ENCODE results near the gene PLS1.

GRCh38 chr3:142648950-142649349 is 52.8 kb downstream of the PLS1 start:
- TF ChIP-seq EZH2 (IDR thresholded peaks at IDR 0.05) (no peak), CTCF (IDR thresholded peaks at IDR 0.05 in 2 of 3, conservative IDR thresholded peaks at IDR 0.05 in 1 of 3; ENCODE audit: borderline replicate concordance in 1 of 3, insufficient read depth in 1 of 3, low read depth in 2 of 3, low read length in 2 of 3) (no peak), RAD21 (IDR thresholded peaks at IDR 0.05; ENCODE audit: low read depth) (no peak), REST (IDR thresholded peaks at IDR 0.05; ENCODE audit: low read depth) (no peak), POLR2AphosphoS5 (IDR thresholded peaks at IDR 0.05; ENCODE audit: low read depth, low read length) (no peak), POLR2A (IDR thresholded peaks at IDR 0.05; ENCODE audit: borderline replicate concordance, extremely low read depth, insufficient read depth, insufficient read length) (no peak), EGR1 (IDR thresholded peaks at IDR 0.05; ENCODE audit: low read depth) (no peak), MAX (IDR thresholded peaks at IDR 0.05) (no peak), EZH2phosphoT487 (IDR thresholded peaks at IDR 0.05; ENCODE audit: borderline replicate concordance) (no peak), ELF1 (IDR thresholded peaks at IDR 0.05; ENCODE audit: borderline replicate concordance, low read depth) (no peak), YY1 (IDR thresholded peaks at IDR 0.05; ENCODE audit: extremely low read depth, insufficient replicate concordance, low read depth, low read length) (no peak), FOSL1 (IDR thresholded peaks at IDR 0.05; ENCODE audit: low read depth) (no peak)

Measured in HCT116 (cell line).